DMS153 treated with DMSO at 0.1 percent for 48 hours (cell line): ENCODE data around the gene MAP7D3.
"Not testable (repeated sequence)": the region's sequence is repeated elsewhere in the genome, so short reads cannot be mapped to it uniquely, and the experiment has no call there.

Experiments
- DNase-seq: peaks from one replicate; lab custom pipeline; 2025; ENCODE audit not compliant: unreplicated experiment; lab: John Stamatoyannopoulos, UW

MAP7D3 gene

GRCh38 chrX:136251041-136251991 is at the start of gene MAP7D3:
Gene MAP7D3 (minus strand): TSS chrX:136251400. CDS start chrX:136251358, 42 bp downstream.
- peak; percentile 11 for DNase-seq

GRCh38 chrX:136300721-136301120 is 49.5 kb upstream of the MAP7D3 start, which contains the start of gene ADGRG4:
Gene ADGRG4 (plus strand): TSS chrX:136300963. CDS start chrX:136308778, 7,815 bp downstream.
- DNase-seq: not testable (repeated sequence)

DNA sequence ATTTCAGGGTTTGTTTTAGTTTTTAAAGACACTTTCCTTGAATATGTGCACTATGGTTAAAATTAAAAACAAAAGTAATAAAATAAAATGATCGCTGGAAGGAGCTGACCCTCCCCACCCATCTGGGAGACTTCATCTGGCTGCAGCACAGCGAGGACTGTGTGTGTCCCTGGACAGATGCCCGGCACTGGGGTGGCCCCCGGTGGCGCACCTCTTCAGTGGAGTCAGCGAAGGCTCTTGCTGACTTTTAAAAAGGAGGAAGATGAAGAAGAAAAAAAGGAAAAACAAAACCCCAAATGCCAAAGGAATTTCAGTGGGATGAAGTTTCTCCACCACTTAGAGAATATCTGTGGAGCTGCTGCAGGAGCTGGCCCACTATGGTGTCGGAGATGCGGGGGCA is 44.2 kb upstream of the MAP7D3 start:
- no peak for DNase-seq

DNA sequence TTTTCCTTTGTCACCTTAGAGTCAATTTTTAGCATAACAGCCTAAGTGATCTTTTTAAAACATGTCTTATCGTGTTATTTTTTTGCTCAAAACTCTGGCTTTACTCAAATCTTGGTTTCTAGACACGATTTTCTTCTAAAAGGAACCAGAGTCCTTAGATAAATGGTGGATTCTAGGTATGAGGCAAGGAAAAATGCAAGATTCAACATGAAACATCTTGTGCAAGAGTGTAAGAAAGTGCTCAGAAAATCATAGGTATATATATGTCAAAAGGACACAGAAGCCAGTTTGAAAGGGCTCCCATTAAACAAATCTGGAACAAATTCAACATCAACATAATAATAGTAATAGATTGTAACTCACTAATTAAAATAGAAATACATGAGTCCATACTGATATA is 41.5 kb upstream of the MAP7D3 start:
- DNase-seq: no peak

DNA sequence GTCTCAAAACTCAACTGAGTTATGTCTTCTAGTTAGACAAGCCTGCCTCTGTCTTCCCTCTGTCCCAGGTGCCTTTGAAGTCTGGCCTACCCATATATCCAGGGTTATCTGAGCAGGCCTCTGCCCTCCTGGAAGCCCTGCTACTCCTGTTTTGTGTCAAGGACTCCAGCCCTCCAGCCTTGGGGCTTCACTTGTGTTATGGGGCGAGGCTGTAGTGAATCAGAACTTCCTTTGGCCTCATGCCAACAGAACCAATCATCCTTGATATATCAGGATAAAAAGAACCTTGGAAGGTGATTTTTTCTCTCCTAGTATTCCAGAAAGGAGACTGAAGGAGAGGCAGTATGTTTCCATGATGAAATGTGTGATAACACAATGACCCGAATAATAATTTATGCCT is 40.6 kb upstream of the MAP7D3 start:
- no peak for DNase-seq

GRCh38 chrX:136286375-136286774 is 35.2 kb upstream of the MAP7D3 start:
- not testable (repeated sequence) for DNase-seq

DNA sequence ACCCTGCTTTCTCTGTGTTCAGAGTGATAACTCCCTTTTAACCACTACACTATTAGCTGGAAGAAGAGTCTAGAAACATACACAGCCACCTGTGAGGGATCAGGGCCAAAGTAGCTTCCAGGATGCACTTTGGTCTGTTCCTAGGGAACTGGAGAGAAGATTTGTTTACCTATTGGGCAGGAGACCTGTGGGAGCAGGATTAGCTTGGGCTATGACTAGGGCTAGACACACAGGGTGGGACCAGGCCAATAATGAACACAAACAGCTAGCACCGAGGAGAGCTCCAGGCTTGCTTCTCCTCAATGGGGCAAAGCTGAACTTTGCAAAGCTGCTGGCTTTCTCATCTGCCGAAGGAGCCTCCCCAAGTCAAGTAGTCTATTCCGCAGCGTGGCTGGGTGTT is 24.4 kb upstream of the MAP7D3 start:
- DNase-seq: no peak

GRCh38 chrX:136273986-136274385 is 22.8 kb upstream of the MAP7D3 start:
- DNase-seq: no peak

DNA sequence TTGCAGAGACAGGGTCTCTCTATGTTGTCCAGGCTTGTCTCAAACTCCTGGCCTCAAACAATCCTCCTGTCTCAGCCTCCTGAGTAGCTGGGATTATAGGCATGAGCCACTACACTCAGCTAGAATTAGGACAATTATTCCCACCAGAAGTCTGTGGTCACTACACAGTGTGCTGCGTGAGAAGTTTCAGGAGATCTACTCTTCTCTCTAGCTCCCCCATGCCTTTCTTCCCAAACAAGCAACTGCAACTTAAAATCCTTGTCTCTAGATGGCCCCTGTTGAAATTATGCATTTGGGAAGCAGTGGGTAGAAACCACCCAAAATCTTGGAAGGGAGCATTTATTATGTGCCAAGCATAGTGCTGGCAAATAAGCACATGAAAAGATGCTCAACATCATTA is 21.1 kb upstream of the MAP7D3 start:
- DNase-seq: no peak

GRCh38 chrX:136271300-136271699 is 20.1 kb upstream of the MAP7D3 start:
- no peak for DNase-seq

GRCh38 chrX:136269921-136270320 is 18.7 kb upstream of the MAP7D3 start:
- DNase-seq: no peak

- peak; percentile 29 for DNase-seq
Observed at GRCh38 chrX:136268051-136269048, 17.1 kb upstream of the MAP7D3 start.

- DNase-seq: no peak
Observed at GRCh38 chrX:136266828-136267227, 15.6 kb upstream of the MAP7D3 start.

DNA sequence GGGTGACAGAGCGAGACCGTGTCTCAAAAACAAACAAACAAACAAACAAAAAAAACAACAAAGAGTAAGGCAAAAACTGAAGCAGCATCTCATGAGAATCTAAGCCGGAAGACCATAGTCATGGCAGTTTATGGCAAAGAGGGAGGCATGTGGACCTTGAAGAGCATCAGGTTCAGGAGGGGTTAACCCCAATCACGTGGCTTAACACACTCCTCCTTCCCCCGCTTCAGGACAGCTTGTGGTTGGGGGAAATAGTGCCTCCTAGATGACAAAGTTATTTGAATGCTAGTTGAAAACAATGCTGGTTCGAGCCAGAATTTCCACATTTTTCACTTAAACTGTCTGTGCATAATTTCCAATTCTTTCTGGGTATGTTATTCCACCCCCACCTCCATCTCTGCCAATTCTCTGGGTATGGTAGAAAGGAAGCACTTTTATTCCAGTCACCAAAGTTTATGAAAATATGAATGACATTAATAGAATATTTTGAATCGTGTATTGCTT is 11.7 kb upstream of the MAP7D3 start:
- no peak for DNase-seq

DNA sequence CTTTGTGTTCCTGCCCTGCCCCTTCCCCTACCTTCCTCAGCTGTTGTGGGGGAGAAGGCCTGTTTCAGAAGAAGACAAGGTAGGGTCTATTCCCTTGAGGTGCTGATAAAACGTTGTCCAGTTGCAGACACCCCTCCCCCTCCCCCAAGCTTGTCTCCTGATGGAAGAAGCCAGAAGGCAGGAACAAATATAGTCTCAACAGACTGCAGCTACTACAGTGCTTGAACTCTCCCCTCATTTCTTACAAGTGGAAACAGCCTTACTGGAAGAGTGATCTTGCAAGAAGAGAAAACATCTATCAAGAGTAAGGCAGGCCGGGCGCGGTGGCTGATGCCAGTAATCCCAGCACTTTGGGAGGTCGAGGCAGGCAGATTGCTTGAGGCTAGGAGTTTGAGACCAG is 11.0 kb upstream of the MAP7D3 start:
- no peak for DNase-seq

GRCh38 chrX:136261321-136261720 is 10.1 kb upstream of the MAP7D3 start:
- DNase-seq: no peak

- no peak for DNase-seq
Observed at GRCh38 chrX:136260776-136261175, 9.6 kb upstream of the MAP7D3 start.

DNA sequence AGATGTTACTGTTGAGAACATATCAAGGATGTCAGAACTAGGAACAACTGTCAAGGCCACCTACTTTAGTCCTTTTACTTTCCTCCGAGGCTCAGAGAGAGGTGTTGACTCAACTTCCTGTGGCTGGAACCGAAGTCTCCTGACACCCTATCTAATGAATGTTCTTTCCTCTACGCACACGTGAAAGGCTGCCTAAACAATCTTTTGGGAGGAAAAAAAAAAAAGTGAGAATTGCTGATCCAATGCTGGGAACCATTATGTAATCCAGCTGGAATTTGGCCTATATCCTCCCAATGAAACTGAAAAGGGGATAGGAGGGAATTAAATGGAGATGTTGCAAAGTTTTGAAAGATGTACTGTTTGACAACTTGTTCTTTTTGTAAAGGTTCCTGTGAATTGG is 8.3 kb upstream of the MAP7D3 start:
- DNase-seq: no peak

DNA sequence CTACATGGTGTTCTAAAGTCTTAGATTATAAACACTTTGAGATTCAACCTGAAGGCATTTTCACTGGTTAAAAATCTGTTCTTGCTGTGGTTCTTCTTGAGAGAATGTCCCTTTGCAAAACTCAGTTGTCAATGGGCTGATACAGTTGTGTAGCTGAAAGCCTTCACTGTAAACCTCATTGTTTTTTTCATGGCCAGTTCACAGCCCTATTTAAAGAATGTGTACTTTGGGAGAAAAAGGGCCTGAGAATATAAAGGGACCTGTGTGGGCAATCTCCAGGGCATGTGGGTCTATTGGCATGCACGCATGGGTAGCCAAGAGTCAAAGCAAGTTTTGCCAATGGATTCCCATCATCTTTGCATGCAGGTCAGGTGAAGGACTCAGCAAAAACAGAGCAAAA is 7.8 kb upstream of the MAP7D3 start:
- DNase-seq: no peak

DNA sequence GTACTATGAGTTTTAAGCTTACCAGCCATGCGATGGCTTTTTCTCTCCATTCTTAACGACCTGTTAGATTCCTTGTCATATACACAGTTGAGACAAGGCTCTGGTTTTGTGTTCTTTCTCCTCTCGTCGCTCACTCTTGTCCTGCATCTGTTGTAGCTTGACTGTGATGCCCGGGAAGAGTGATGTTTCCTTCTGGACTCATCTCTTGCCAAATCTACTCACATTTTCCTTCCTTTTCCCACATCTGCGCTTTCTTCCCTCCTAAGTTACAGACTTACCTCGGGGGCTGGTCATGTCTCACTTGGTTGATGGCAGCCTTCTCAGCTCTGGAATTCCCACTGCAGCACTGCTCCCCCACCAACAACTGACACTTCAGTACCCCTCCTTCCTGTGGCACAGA is 4.8 kb upstream of the MAP7D3 start:
- DNase-seq: no peak

- no peak for DNase-seq
Observed at GRCh38 chrX:136255541-136255940, 4.3 kb upstream of the MAP7D3 start.
